Amygdala (tissue), 56 donors: ENCODE data around the gene ABL2.
"Not testable (repeated sequence)": the region's sequence is repeated elsewhere in the genome, so short reads cannot be mapped to it uniquely, and the experiment has no call there.

Experiments
- DNase-seq, 56 donors: peaks; one replicate each; lab custom pipeline; 2025; lab: John Stamatoyannopoulos, UW

Gene ABL2

DNA sequence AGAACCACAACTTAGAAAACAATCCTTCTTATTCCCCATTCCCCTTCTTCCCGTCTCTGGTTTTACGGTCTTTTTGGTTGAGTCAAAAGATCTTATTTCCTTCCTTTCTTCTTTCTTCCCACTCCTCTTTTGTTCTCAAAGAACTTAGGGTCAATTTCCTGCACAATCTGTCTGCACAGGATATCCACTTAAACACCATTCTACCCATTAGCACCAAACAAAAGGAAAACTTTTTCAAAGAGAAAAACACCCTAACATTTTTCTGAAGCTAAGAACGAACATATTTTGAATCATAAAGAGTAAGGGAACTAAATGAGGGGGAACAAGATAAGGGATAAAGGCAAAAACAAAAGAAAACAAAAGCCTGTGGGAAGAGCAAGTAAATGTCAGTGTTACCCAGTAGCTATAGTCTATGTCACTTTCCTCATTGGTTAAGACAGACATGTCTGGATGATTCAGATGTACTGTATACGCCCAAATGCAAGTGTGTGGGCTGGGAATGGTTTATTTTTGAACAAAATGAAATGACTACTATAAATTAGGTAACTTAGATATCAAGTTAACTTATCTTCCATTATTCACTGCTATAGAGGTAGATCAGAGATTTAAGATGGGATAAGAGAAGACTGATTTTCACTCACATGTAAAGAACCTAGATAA is 87.8 kb downstream of the ABL2 start:
- peak in 1 of 56 donors; percentile 7 for DNase-seq

DNA sequence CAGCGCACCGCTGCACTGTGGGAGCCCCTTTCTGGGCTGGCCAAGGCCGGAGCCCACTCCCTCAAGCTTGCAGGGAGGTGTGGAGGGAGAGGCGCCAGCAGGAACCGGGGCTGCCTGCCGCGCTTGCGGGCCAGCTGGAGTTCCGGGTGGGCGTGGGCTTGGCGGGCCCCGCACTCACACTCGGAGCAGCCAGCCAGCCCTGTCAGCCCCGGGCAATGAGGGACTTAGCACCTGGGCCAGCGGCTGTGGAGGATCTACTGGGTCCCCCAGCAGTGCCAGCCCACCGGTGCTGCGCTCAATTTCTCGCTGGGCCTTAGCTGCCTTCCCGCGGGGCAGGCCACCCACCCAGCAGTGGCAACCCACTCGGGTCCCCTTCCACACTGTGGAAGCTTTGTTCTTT is 90.7 kb downstream of the ABL2 start:
- DNase-seq = not testable (repeated sequence)

DNA sequence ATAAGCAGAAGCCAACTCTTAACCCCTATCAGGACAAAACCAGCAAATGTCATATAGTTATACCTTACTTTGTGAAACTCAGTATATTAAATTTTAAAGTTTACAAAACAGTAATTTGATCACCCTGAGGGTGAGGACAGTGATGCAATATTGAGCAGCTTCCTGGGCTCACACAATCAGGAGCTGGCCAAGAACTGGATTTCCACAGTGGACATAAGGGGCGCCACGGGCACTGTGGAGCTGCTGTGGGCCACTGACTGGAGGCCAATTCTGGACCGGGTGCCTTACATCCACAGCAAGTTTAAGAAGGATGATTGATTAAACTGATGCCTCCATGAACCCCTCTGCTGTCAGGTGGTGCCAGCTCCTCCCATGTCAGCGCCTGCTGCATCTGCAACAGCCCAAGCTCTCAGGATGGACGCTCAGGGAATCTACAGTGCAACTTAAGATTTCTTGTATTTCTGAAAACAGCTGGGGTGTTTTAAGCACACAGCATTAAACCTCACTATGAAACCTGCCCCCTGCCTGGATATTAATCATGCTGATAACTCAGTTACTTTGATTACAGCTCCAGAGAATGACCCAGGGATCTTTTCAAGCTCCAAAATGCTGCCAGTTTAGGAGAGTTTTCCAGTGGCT is 91.7 kb downstream of the ABL2 start:
- no peak for DNase-seq

GRCh38 chr1:179135707-179136106 is 93.8 kb downstream of the ABL2 start:
- DNase-seq = not testable (repeated sequence)

GRCh38 chr1:179135168-179135567 is 94.3 kb downstream of the ABL2 start:
- not testable (repeated sequence) for DNase-seq

DNA sequence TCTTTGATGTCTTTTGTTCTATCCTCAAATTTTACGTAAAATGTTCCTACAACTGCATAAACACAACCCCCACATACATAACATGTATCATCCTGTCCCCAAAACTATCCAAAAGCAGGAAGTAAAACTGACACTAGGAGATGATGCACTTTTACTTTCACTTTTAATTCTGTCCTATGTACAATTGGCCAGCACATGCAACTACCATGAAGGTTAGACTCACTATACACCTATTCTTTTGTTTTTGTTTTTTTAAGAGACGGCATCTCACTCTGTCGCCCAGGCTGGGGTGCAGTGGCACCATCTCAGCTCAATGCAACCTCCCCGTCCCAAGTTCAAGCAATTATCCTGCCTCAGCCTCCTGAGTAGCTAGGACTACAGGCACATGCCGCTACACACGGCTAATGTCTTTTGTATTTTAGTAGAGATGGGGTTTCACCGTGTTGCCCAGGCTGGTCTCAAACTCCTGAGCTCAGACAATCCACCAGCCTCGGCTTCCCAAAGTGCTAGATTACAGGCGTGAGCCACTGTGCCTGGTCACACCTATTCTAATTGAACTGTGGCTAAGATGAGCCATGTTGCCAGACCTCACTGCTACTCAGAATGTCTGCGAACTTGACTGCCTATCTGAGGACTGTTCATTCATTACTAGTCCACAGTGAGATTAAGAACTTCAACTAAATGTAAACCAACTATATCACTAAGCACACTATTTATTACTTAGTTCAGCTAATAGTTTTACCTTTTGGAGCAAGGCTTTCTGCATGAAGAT is 99.6 kb downstream of the ABL2 start:
- no peak for DNase-seq

DNA sequence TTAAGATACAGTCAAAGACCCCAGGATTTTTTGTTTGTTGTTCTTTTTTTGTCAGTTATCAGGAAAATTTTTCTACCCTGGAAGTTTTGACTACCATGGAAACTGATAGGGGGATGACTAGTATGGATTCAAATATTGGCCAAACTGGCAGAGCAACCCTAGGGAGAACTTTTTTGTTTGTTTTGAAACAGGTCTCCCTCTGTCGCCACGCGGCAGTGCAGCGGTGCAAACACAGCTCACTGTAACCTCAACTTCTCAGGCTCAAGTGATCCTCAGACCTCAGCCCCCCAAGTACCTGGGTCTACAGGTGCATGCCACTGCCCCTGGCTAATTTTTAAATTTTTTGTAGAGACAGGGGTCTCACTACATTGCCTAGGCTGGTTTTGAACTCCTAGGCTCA is 101.0 kb downstream of the ABL2 start:
- DNase-seq = no peak

- no peak for DNase-seq
These were observed 102.1 kb downstream of the ABL2 start for GRCh38 chr1:179127163-179127895.

DNA sequence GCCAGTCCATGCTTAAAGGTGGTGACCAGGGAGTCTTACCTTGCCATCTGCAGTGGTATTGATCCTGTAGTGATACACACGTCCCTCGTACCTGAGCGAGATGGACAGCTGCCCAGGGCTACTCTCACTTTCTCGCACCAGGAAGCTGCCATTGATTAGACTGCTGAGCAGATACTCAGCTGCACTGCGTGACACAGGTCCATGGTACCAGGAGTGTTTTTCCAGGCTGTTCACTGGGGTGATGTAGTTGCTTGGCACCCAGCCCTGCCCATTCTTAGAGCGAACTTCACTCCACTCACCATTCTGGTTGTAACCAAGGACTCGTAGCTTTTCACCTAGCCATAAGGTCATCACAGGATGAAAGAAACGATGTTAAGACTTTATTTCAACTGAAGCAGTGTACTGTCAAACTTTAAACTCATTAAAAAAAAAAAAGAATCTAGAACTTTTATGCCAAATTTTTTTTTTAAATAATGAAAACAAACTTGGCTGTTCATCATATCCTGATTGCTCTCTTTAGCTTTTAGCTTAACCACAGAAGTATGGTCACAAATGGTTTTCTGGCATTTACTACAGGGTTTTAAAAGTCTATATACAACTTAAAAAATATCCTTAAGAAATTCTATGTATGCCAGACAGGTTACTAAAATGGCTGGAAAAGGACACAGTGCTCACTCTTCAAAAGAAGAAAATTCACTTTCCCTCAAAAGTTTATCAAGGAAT is 103.0 kb downstream of the ABL2 start:
- DNase-seq = peak in 1 of 56 donors; percentile 6

DNA sequence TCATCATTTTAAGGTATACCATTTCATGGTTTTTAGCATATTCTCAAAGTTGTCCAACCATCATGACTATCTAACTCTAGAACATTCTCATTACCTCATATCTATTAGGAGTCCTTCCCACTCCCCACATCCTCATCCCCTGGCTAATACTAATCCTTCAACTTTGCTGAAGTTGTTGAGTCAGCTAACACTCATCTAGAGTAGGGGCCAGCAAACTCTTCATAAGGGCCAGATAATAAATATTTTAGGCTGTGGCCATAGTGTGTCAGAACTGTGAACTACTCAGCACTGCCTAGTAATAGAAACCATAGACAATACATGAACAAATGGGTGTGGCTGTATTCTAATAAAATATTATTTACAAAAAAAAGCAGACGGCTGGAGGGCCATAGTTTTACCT is 104.6 kb downstream of the ABL2 start:
- no peak for DNase-seq

DNA sequence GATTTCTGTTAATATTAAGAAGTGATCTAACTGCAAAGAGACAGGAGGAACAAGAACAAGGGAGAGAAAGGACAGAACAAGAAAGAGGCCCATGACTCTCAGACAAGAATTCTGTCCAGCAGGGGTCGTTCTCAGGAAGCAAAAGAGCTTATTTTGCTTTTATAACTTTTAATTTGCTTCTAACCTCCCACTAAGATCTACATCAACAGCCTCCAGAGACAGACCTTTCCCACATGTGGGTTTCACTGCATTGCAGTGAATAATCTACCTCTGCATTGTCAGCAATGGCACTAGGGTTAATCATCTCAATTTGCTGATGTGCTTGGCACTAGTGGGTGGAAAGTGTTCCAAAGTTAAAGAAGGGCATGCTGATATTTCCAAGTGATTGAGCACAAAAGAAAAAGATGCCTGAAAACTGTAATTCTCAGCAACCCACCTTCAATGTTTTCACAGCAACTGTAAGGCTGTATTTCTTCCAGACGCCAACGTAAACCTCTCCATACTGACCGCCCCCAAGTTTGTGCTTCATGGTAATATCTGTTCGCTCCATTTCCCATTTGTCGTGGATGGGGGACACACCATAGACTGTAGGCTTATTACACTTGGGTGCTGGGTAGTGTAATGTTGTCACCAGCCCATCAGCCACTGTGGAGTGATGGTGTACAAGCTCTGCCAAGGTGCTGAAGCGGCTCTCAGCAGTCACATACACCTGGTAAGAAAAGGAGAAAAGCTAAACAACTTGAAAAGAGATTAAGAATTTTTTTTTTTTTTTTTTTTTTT is 108.1 kb downstream of the ABL2 start:
- peak in 8 of 56 donors; percentile 1 to 46 (median 11) for DNase-seq

- DNase-seq = no peak
These were observed 108.7 kb downstream of the ABL2 start for GRCh38 chr1:179120736-179121135.

GRCh38 chr1:179119513-179119912 is 110.0 kb downstream of the ABL2 start:
- no peak for DNase-seq

GRCh38 chr1:179115181-179115580 is 114.3 kb downstream of the ABL2 start:
- no peak for DNase-seq

DNA sequence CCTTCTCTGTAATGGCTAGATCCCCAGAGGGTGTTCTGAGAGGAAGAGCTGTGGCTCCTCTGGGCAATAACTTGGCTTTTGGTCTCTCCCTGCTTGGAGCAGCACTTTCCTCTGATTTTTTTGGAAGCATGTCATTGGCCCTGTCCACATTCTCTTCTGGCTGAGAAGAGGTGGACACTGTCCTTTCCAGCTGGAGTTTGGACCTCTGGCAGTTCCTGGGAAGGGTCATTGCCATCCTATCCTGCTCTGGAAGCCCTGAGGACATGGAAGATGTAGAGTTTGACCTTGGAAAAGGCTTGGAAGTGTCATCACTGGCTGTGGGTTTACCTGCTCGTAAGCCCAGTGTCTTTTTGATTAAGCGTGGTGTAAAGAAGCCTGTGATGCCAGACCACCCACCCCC is 120.8 kb downstream of the ABL2 start:
- no peak for DNase-seq

GRCh38 chr1:179107706-179108629 is 121.5 kb downstream of the ABL2 start:
- DNase-seq = no peak

GRCh38 chr1:179105393-179105792 is 124.1 kb downstream of the ABL2 start:
- DNase-seq = no peak

- no peak for DNase-seq
These were observed 124.7 kb downstream of the ABL2 start for GRCh38 chr1:179104611-179105250.
